Renal pelvis (tissue), 12 donors: ENCODE data around the gene ZNF273. TPM values are rescaled to one million over a fixed set of nuclear protein-coding genes. Genes with fewer than 3 reads are reported as not detected.
"Not testable (repeated sequence)": the region's sequence is repeated elsewhere in the genome, so short reads cannot be mapped to it uniquely, and the experiment has no call there.

Experiments
- DNase-seq: peaks from one replicate; pipeline ENCODE4 v3.0.0-alpha.2; 2013
- long read RNA-seq, 16 experiments: transcript quantifications; one replicate each; lab custom pipeline, GENCODE V29; 2026
- polyA plus RNA-seq, 3 donors: library from polyadenylated mRNA; unstranded; fragments of 120-200 nt; gene quantifications; one replicate each; pipeline ENCODE4 v1.2.1, GENCODE V29; 2013; ENCODE audit not compliant: insufficient read length in 3 of 3

Gene ZNF273
- polyA plus RNA-seq: 10 to 100 TPM in 2 of 3 donors, 1 to 10 TPM in 1; 7.8 to 10.8 (median 10.4) TPM
- long read RNA-seq, donor 1, partial matches to known transcripts: 0 of 1 reads
- long read RNA-seq, donor 1, other reads (novel, unspliced or antisense): 0 of 1 reads
- long read RNA-seq, donor 2, partial matches to known transcripts: 7 of 10 reads
- long read RNA-seq, donor 2, other reads (novel, unspliced or antisense): 0 of 10 reads
- long read RNA-seq, donor 3, partial matches to known transcripts: 0 of 1 reads
- long read RNA-seq, donor 3, other reads (novel, unspliced or antisense): 0 of 1 reads
- long read RNA-seq, donor 4, partial matches to known transcripts: 0 of 1 reads
- long read RNA-seq, donor 4, other reads (novel, unspliced or antisense): 0 of 1 reads
- long read RNA-seq, donor 5, partial matches to known transcripts: 0 of 3 reads
- long read RNA-seq, donor 5, other reads (novel, unspliced or antisense): 0 of 3 reads
- long read RNA-seq, donor 6, partial matches to known transcripts: 37 of 40 reads
- long read RNA-seq, donor 6, other reads (novel, unspliced or antisense): 0 of 40 reads
- long read RNA-seq, donor 7, partial matches to known transcripts: 0 of 13 reads
- long read RNA-seq, donor 7, other reads (novel, unspliced or antisense): 11 of 13 reads
- long read RNA-seq, donor 8, partial matches to known transcripts: 0 of 1 reads
- long read RNA-seq, donor 8, other reads (novel, unspliced or antisense): 0 of 1 reads
- long read RNA-seq, donor 9, partial matches to known transcripts: 0 of 8 reads
- long read RNA-seq, donor 9, other reads (novel, unspliced or antisense): 5 of 8 reads
- long read RNA-seq, donor 10, partial matches to known transcripts: 25 of 35 reads
- long read RNA-seq, donor 10, other reads (novel, unspliced or antisense): 5 of 35 reads
- long read RNA-seq, donor 11, partial matches to known transcripts: 0 of 1 reads
- long read RNA-seq, donor 11, other reads (novel, unspliced or antisense): 0 of 1 reads
- long read RNA-seq, donor 12: 0 reads
- long read RNA-seq, donor 13, partial matches to known transcripts: 0 of 2 reads
- long read RNA-seq, donor 13, other reads (novel, unspliced or antisense): 0 of 2 reads
- long read RNA-seq, donor 14, partial matches to known transcripts: 36 of 47 reads
- long read RNA-seq, donor 14, other reads (novel, unspliced or antisense): 6 of 47 reads
- long read RNA-seq, donor 15, partial matches to known transcripts: 0 of 2 reads
- long read RNA-seq, donor 15, other reads (novel, unspliced or antisense): 0 of 2 reads
- long read RNA-seq, donor 16, partial matches to known transcripts: 0 of 1 reads
- long read RNA-seq, donor 16, other reads (novel, unspliced or antisense): 0 of 1 reads

GRCh38 chr7:64902806-64903721 is at the start of gene ZNF273:
ZNF273 (plus strand) TSS chr7:64903273; CDS start chr7:64903318, 45 bp downstream.
- peak; percentile 91 for DNase-seq

GRCh38 chr7:64853679-64854078 is 49.4 kb upstream of the ZNF273 start:
- no peak for DNase-seq

GRCh38 chr7:64854969-64855368 is 48.1 kb upstream of the ZNF273 start:
- DNase-seq: no peak

DNA sequence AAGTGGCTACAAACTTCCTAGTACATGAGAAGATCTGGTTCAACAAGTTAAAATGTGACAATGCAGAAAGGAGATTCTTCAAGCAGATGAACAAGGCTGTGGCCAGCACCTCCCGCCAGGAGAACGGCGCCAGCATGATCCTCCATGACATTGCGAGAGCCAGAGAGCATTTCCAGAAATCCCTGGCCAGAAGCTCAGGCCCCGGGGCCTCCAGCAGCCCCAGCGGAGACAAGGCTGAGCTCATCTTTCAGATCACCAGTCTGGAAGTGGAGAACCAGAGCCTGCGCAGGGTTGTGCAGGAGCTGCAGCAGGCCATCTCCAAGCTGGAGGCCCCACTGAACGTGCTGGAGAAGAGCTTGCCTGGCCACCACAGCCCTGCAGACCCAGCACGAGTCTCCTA is 40.1 kb upstream of the ZNF273 start:
- DNase-seq: no peak

- DNase-seq: not testable (repeated sequence)
Observed at GRCh38 chr7:64863530-64863929, 39.5 kb upstream of the ZNF273 start.

- DNase-seq: no peak
Observed at GRCh38 chr7:64863969-64864368, 39.1 kb upstream of the ZNF273 start.

GRCh38 chr7:64867863-64868440 is 35.1 kb upstream of the ZNF273 start:
- no peak for DNase-seq

- DNase-seq: no peak
Observed at GRCh38 chr7:64868499-64868898, 34.6 kb upstream of the ZNF273 start.

DNA sequence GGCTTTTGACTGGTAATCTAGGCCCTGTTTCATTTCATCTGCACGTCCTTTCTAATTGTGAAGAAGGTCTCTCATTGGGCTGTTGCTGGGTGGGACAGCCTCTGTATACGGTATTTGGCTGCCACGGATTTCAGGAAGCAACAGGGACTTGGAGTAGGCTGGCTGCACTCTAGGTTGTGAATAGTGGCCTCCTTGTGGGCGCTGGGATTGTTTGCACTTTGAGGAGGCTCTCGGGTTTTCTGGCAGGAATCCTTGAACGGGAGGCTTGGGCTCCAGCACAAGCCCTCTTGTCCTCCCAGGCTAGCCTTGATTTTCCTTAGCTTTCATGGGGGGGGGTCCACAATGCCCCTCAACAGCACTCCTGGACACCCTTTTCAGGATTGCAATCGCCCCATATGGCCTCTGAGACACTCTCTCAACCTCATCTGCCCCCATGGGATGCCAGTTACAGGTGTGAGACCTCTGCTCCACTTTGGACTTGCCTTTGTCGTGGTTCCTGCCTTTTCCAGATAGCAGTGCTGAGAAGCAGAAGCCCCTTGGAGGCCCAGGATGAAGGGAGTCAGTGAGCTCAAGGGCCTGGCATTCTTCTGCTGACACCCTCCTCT is 33.9 kb upstream of the ZNF273 start:
- no peak for DNase-seq

DNA sequence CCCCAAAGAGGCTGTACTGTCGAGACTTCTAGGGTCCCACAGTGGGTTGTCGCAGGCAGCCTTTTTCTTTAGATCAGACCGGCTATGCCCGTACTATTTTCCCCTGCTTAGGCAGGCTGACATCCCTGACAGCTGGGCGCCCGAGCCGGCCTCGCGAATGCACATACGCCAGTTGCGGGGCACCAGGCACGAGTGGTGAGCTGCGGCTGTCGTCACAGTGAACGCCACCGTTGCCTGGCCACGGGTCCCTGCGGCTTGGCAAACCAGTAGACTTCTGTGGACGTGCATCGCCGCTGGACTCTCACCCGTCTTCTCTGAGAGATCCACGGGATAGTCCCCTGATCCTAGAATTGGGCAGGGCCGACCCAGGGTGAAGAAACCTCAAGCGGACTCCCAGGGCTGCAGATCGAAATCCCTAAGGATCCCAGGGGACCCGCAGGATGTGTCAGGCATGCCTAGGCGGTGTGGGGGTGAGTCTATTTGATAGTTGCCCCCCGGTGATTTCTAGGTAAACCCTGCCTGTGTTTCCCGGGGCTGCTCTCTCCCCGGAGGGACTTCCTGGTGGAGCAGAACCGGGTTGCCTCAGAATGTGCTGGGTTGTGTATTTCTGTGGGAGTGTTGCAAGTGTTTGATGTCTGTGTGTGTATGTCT is 33.0 kb upstream of the ZNF273 start:
- no peak for DNase-seq

GRCh38 chr7:64870656-64871055 is 32.4 kb upstream of the ZNF273 start:
- DNase-seq: no peak

DNA sequence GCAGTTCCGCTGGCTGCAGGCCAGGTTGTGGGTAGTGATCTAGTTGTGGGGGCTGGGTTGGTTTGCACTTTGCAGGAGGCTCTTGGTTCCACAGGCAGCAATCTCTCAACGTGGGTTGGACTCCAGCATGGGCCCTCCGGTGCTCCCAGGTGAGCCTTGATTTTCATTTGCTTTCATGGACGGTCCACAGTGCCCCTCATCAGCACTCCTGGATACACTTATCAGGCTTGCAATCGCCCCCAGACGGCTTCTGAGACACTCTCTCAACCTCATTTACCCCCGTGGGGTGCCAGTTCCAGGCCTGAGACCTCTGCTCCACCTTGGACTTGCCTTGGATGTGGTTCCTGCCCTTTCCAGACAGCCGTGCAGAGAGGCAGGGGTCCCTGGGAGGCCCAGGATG is 31.3 kb upstream of the ZNF273 start:
- DNase-seq: no peak

DNA sequence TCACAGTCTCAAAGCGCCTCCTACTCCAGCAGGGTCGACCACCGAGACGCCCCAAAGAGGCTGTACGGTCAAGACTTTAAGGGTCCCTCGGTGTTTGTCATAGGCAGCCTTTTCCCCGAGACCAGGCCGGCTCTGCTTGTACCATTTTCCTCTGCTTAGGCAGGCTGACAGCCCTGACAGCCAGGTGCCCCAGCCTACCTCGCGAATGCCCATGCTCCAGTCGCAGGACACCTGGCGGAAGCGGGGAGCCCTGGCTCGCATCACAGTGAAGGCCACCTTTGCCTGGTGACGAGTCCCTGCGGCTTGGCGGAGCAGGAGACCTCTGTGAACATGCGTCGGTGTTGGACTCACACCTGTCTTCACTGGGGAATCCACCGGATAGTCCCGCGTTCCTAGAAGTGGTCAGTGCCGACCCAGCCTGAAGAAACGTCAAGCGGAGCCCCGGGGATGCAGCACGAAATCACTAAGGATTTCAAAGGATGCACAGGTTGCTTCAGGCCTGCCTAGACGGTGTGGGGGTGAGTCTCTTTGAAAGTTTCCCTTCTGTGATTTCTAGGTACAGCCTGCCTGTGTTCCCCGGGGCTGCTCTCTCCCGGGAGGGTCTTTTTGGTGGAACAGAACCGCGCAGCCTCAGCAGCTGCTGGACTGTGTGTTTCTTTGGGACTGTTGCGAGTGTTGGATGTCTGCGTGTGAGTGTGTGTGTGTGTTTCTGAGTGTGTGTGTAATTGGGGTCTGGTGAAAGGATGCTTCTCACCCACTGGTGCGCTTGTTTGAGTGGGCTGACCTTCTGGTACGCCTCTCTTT is 30.5 kb upstream of the ZNF273 start:
- no peak for DNase-seq

DNA sequence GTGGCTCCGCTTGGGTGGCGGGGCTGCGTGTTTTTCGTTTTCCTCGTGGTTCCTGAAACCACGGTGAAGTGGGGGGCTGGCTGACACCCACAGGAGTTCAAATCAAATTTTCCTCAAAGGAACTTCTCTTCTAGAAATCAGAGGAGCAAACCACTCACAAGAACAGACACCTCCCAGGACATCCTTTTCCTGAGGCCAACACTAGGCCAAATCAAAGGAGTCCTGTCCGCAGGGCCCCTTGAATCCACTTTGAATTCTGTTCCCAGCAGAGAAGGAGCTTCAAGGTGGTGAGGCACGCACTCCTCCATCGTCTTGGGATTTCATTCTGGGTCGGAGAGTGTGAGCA is 29.9 kb upstream of the ZNF273 start:
- DNase-seq: no peak

DNA sequence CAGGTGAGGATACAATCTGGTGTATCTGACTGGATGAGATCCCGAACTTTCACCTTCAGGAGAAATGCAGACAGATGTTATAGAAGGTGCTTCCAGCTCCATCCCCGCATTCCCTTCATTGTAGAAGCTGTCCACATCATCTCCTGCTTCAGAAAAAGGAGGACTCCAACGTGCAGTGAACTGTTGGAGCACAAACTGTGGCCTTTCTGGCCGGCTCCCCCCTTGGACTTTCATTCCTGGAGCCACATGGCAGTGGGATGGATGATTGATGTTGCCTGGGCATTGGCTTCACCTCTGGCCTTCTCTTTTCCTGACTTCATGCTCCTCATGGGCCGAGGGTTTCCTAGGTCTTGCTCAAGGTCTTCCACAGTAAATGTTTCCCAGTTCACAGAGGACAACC is 29.6 kb upstream of the ZNF273 start:
- DNase-seq: no peak

GRCh38 chr7:64874114-64874513 is 29.0 kb upstream of the ZNF273 start:
- DNase-seq: no peak

DNA sequence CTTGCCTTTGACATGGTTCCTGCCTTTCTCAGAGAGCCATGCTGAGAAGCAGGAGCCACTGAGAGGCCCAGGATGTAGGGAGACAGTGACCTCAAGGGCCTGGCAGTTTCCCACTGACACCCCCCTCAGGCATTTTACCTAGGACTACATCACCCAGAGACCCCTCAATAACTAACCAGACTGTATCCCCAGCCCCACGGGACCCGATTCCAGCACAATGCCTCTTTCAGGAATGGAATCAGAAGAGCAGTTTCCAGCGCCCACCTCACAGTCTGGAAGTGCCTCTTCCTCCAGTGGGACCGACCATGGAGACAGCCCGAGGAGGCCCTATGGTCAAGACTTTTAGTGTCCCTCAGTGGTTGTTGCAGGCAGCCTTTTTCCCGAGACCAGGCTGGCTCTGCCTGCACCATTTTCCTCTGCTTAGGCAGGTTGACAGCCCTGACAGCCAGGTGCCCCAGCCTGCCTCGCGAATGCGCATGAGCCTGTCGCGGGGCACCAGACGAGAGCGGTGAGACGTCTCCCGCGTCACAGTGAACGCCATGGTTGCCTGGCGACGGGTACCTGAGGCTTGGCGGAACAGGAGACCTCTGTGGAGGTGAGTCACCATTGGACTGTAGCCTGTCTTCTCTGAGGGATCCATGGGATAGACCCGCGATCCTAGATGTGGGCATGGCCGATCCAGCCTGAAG is 28.4 kb upstream of the ZNF273 start:
- no peak for DNase-seq

GRCh38 chr7:64875258-64875657 is 27.8 kb upstream of the ZNF273 start:
- no peak for DNase-seq
